K562 (cell line): ENCODE results near the gene RAB25. TPM values are rescaled to one million over a fixed set of nuclear protein-coding genes. Genes with fewer than 3 reads are reported as not detected.

Source experiments
- CHD4 ChIP-seq: fragments of 200-600 bp; sonication (generic); IDR thresholded peaks from 3 replicates; pipeline ENCODE4 v1.6.1; 2012; ENCODE audit warnings: low read depth, mild to moderate bottlenecking, mixed read lengths, low read length, inconsistent platforms; ENCODE audit not compliant: insufficient read depth, insufficient replicate concordance, poor library complexity, severe bottlenecking
- ESRRA ChIP-seq: fragments of 450-650 bp; IDR thresholded peaks from 2 replicates; pipeline ENCODE4 v1.6.1; 2014; ENCODE audit warnings: low read depth, mild to moderate bottlenecking, moderate library complexity, borderline replicate concordance
- GABPB1 ChIP-seq: sonication (generic); formaldehyde crosslinking; IDR thresholded peaks from 2 replicates; pipeline ENCODE4 v1.8.0; 2022; ENCODE audit warnings: mild to moderate bottlenecking, missing genetic modification reagents
- KDM5B ChIP-seq: fragments of 200-600 bp; sonication (generic); IDR thresholded peaks from 2 replicates; pipeline ENCODE4 v1.6.1; 2012; ENCODE audit warnings: low read depth, mild to moderate bottlenecking, moderate library complexity, low read length, control low read depth, inconsistent platforms; ENCODE audit not compliant: insufficient replicate concordance
- MCM2 ChIP-seq: fragments of 450-650 bp; IDR thresholded peaks from 2 replicates; pipeline ENCODE4 v1.6.1; 2017; ENCODE audit warnings: low read depth, mild to moderate bottlenecking
- POLR2A ChIP-seq: fragments of 450-650 bp; conservative IDR thresholded peaks from 2 replicates; pipeline ENCODE4 v1.6.1; 2016
- SIN3A ChIP-seq, 2 experiments: fragments of 150-350 bp in 1 of 2; IDR thresholded peaks; 2 replicates each; pipeline ENCODE4 v1.6.1; 2011 to 2016; ENCODE audit warnings: borderline replicate concordance in 2 of 2, low read depth in 2 of 2, low read length in 2 of 2, mild to moderate bottlenecking in 2 of 2, moderate library complexity in 2 of 2; ENCODE audit not compliant: control insufficient read depth in 1 of 2
- SMAD1 ChIP-seq: fragments of 150-350 bp; IDR thresholded peaks from 2 replicates; pipeline ENCODE4 v1.6.1; 2014; ENCODE audit warnings: low read length, low read depth; ENCODE audit not compliant: partially characterized antibody
- TBP ChIP-seq: optimal IDR thresholded peaks from 2 replicates; pipeline ENCODE3; 2011; ENCODE audit warnings: low read depth, low read length, improper control_type of control experiment
- ZNF408 ChIP-seq: fragments of 250-450 bp; sonication (Bioruptor Pico); IDR thresholded peaks from 2 replicates; pipeline ENCODE4 v1.4.0; 2020; ENCODE audit warnings: low read depth, mild to moderate bottlenecking, moderate library complexity
- polyA plus RNA-seq, 8 experiments: library from polyadenylated mRNA; depleted of rRNA in 4 of 8; stranded (reverse) in 5 of 8; unstranded in 3 of 8; fragments of >200 nt; fragmentation: Nextera tagmentation in 2 of 8; fragmentation: Illumina TruSeq in 1 of 8; extraction: Ambion mirVana in 2 of 8; extraction: Trizol in 1 of 8; gene quantifications; 2 replicates each; pipeline versions ENCODE4 v1.2.1 to v1.2.3, GENCODE V29; 2011 to 2014; ENCODE audit warnings: inconsistent platforms in 1 of 8, missing spikeins in 1 of 8
- total RNA-seq, 7 experiments: library from RNA; depleted of rRNA in 6 of 7; stranded (reverse); fragments of >200 nt in 6 of 7; fragmentation: Illumina TruSeq in 2 of 7; extraction: Trizol in 2 of 7; gene quantifications; 2 replicates each; pipeline versions ENCODE4 v1.2.1 to v1.2.3, GENCODE V29; 2011 to 2021; ENCODE audit warnings: low replicate concordance in 1 of 7
- TF ChIP-seq, protein P1 (sequence below), 2 experiments: fragments of 450-650 bp; IDR thresholded peaks; 2 replicates each; pipeline ENCODE4 v1.6.1; 2016; ENCODE audit warnings: mild to moderate bottlenecking in 2 of 2, borderline replicate concordance in 1 of 2, low read depth in 1 of 2, moderate library complexity in 1 of 2
- TF ChIP-seq, protein P2 (sequence below): fragments of 250-450 bp; sonication (Bioruptor Pico); IDR thresholded peaks from 2 replicates; pipeline ENCODE4 v1.4.0; 2020

RAB25 gene
- total and polyA plus RNA-seq, 9 of the 15 experiments (the other 6 are each of a cell fraction or from before 2014, with no cell fraction given), result 0.10 to 0.27 (median 0.13) TPM; not detected in 6

DNA sequence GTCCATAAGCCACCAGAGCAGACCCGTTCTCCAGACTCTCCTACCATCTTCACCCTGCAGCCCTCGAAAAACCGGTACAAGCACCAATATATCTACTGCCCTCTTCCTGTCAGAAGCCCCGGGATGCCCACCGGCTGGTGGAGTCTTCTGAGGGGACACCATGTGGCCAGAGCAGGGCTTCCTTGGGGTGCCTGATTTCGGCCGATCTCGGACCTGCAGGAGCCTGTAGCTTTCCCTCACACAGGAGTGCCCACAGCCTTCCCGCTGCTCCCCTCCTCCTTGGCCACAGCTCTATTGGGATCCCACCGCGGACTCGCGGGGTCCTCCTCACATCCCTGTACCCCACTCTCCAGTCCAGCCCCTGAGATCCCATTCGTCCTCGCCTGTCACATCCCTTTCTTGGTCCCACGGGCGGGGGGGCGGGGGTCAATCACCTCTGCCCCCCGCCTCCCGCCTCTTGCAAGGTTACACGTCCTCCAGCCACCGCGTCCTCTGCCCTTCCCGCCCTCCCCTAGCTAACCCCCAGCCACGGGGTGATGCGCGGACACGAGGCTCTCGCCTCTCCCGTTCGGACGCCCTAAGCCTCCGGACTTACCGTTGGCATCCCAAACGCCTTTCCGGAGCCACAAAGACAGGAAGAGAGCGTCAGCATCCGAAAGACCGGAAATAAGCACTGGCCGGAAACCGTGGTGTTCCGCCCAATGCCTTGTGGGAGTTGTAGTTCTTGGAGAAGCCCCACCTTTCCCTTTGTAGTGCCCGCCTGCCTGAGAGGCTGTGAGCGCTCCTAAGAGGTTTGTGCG is 40.5 kb upstream of the RAB25 start, which contains the start of gene SSR2 (continued):
- TF ChIP-seq, protein P1, sequence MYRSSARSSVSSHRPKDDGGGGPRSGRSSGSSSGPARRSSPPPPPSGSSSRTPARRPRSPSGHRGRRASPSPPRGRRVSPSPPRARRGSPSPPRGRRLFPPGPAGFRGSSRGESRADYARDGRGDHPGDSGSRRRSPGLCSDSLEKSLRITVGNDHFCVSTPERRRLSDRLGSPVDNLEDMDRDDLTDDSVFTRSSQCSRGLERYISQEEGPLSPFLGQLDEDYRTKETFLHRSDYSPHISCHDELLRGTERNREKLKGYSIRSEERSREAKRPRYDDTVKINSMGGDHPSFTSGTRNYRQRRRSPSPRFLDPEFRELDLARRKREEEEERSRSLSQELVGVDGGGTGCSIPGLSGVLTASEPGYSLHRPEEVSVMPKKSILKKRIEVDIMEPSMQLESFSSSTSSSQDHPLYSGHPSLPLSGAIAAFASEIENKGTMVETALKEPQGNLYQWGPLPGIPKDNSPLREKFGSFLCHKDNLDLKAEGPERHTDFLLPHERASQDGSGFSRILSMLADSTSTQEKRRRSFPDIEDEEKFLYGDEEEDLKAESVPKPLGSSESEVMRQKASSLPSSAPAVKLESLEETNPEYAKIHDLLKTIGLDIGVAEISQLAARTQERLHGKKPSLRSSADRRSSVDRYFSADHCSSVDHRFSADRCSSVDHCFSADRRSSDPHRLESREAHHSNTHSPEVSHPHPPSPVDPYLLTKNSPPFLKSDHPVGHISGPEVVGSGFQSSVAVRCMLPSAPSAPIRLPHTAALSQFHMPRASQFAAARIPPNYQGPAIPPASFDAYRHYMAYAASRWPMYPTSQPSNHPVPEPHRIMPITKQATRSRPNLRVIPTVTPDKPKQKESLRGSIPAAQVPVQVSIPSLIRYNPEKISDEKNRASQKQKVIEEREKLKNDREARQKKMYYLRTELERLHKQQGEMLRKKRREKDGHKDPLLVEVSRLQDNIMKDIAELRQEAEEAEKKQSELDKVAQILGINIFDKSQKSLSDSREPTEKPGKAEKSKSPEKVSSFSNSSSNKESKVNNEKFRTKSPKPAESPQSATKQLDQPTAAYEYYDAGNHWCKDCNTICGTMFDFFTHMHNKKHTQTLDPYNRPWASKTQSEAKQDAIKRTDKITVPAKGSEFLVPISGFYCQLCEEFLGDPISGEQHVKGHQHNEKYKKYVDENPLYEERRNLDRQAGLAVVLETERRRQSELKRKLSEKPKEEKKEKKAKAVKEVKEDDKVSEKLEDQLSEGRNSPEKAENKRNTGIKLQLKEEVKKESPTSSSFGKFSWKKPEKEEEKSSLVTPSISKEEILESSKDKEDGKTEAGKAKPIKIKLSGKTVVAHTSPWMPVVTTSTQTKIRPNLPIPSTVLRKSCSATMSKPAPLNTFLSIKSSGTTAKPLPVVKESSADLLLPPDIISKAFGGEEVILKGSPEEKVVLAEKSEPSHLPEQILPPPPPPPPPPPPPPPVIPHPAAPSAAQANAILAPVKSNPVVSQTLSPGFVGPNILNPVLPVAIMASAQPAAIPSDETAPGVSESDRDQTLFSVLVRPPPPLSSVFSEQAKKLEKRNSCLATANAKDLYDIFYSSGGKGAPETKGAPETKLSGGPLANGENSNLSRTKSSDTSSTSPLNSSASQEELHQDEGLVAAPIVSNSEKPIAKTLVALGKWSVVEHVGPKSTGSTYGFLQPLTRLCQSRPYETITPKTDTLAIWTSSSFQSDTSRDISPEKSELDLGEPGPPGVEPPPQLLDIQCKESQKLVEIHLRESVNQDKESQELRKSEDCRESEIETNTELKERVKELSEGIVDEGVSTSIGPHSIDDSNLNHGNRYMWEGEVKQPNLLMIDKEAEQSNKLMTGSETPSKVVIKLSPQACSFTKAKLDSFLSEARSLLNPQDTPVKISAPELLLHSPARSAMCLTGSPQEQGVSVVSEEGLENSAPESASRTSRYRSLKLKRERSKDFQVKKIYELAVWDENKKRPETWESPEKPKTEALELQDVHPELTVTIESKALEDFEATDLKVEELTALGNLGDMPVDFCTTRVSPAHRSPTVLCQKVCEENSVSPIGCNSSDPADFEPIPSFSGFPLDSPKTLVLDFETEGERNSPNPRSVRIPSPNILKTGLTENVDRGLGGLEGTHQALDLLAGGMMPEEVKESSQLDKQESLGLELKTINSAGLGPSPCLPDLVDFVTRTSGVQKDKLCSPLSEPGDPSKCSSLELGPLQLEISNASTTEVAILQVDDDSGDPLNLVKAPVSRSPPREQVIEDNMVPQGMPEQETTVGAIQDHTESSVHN (IDR thresholded peaks at IDR 0.05; ENCODE audit: borderline replicate concordance in 1 of 2, low read depth in 1 of 2), result no peak
- TF ChIP-seq POLR2A (peak; percentile 84), GABPB1 (CRISPR knock-in tag) (peak; percentile 97), SIN3A (IDR thresholded peaks at IDR 0.05; ENCODE audit: borderline replicate concordance in 2 of 2, control insufficient read depth in 1 of 2, low read depth in 2 of 2, low read length in 2 of 2) (peak; percentile 67 to 75; a peak in 3 of 4 replicates), ESRRA (no peak), ZNF408 (CRISPR knock-in tag) (no peak), KDM5B (peak; percentile 91), SMAD1 (peak; percentile 53), TBP (peak; percentile 59), MCM2 (no peak), CHD4 (no peak)
- TF ChIP-seq, protein P2, sequence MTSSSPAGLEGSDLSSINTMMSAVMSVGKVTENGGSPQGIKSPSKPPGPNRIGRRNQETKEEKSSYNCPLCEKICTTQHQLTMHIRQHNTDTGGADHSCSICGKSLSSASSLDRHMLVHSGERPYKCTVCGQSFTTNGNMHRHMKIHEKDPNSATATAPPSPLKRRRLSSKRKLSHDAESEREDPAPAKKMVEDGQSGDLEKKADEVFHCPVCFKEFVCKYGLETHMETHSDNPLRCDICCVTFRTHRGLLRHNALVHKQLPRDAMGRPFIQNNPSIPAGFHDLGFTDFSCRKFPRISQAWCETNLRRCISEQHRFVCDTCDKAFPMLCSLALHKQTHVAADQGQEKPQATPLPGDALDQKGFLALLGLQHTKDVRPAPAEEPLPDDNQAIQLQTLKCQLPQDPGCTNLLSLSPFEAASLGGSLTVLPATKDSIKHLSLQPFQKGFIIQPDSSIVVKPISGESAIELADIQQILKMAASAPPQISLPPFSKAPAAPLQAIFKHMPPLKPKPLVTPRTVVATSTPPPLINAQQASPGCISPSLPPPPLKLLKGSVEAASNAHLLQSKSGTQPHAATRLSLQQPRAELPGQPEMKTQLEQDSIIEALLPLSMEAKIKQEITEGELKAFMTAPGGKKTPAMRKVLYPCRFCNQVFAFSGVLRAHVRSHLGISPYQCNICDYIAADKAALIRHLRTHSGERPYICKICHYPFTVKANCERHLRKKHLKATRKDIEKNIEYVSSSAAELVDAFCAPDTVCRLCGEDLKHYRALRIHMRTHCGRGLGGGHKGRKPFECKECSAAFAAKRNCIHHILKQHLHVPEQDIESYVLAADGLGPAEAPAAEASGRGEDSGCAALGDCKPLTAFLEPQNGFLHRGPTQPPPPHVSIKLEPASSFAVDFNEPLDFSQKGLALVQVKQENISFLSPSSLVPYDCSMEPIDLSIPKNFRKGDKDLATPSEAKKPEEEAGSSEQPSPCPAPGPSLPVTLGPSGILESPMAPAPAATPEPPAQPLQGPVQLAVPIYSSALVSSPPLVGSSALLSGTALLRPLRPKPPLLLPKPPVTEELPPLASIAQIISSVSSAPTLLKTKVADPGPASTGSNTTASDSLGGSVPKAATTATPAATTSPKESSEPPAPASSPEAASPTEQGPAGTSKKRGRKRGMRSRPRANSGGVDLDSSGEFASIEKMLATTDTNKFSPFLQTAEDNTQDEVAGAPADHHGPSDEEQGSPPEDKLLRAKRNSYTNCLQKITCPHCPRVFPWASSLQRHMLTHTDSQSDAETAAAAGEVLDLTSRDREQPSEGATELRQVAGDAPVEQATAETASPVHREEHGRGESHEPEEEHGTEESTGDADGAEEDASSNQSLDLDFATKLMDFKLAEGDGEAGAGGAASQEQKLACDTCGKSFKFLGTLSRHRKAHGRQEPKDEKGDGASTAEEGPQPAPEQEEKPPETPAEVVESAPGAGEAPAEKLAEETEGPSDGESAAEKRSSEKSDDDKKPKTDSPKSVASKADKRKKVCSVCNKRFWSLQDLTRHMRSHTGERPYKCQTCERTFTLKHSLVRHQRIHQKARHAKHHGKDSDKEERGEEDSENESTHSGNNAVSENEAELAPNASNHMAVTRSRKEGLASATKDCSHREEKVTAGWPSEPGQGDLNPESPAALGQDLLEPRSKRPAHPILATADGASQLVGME (CRISPR knock-in tag), result 0 out of 2 replicates have a peak, but pooled peaks have one; percentile 60
